Measurements from ENCODE around the gene COL13A1. TPM values are rescaled to one million over a fixed set of nuclear protein-coding genes. Genes with fewer than 3 reads are reported as not detected.

The COL13A1 gene
- total RNA-seq, 1 experiment from 2014 or later: 3.6 TPM

DNA sequence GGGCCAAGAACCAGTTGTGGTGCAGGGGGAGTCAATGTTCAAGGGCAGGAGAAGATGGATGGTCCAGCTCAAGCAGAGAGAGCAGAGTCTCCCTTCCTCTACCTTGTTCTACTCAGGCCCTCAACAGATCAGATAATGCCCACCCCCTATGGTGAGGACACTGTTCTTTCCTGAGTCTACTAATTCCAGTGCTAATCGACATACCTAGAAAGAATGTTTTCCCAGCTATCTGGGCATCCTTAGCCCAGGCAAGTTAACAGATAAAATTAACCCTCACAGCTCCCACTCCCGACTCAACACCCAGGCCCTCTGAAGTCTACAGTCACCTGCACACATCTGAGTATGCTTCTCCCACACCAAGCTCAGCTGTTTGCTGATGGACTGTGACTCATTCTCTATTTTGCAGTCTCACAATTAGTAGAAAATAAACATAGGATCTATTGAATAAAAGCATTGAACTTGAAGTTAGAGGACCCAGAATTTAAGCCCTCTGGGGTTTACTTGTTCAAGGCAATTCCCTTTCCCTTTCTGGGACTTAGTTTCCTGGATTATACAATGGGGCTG, 17.1 kb downstream of the COL13A1 start:
- Mint-ChIP-seq H3K4me3 (no peak overlapping the region), H3K4me1 (peaks cover 15 to 18% of the 10 kb centered on the region in 2 experiments), H3K36me3 (ENCODE audit: insufficient read depth in 1 of 3, low read depth in 3 of 3) (peaks cover 0 to 11% (median 7%) of the 10 kb centered on the region in 3 experiments; a peak in 6 of 7 replicates), H3K27ac (no peak overlapping the region), H3K27me3 (ENCODE audit: low read depth) (peaks cover 11% of the 10 kb centered on the region), H3K9me3 (peaks cover 10% of the 10 kb centered on the region in 2 experiments; a peak in 4 of 5 replicates)
- H2BK120ac ChIP-seq (ENCODE audit: low read depth, low read length, poor library complexity, severe bottlenecking): no peak overlapping the region
- no peaks in the 10 kb centered on the region for H3K79me1 ChIP-seq (ENCODE audit: insufficient read depth, low read depth, low read length, poor library complexity, severe bottlenecking)
- no peak overlapping the region for H3K56ac ChIP-seq (ENCODE audit: insufficient read length, low read depth, low read length)
- DNase-seq: no peak
- H4K20me1 ChIP-seq (ENCODE audit: control insufficient read depth, insufficient read depth, insufficient read length): no peaks in the 10 kb centered on the region
- no peak overlapping the region for H3T11ph ChIP-seq (ENCODE audit: low read length)
- no peak overlapping the region for H3K9ac ChIP-seq (ENCODE audit: extremely low read depth, insufficient read length, low read length)
- H3K4me1 ChIP-seq (ENCODE audit: insufficient read depth, low read length): peaks cover 3% of the 10 kb centered on the region; the same call in 1 of the 2 replicates
- no peak overlapping the region for H4K8ac ChIP-seq (replicated peaks; ENCODE audit: insufficient read length, low read depth, low read length)
- no CpG with 5 or more reads among the region's 2 CpGs for WGBS (ENCODE audit: extremely low coverage, insufficient read length, low lambda C conversion rate)
- TF ChIP-seq, protein P1, sequence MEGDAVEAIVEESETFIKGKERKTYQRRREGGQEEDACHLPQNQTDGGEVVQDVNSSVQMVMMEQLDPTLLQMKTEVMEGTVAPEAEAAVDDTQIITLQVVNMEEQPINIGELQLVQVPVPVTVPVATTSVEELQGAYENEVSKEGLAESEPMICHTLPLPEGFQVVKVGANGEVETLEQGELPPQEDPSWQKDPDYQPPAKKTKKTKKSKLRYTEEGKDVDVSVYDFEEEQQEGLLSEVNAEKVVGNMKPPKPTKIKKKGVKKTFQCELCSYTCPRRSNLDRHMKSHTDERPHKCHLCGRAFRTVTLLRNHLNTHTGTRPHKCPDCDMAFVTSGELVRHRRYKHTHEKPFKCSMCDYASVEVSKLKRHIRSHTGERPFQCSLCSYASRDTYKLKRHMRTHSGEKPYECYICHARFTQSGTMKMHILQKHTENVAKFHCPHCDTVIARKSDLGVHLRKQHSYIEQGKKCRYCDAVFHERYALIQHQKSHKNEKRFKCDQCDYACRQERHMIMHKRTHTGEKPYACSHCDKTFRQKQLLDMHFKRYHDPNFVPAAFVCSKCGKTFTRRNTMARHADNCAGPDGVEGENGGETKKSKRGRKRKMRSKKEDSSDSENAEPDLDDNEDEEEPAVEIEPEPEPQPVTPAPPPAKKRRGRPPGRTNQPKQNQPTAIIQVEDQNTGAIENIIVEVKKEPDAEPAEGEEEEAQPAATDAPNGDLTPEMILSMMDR (conservative IDR thresholded peaks at IDR 0.05): no peak
- H2BK5ac ChIP-seq (ENCODE audit: insufficient read length, low read length): no peak overlapping the region
- H3K4me2 ChIP-seq (ENCODE audit: insufficient read depth, insufficient read length, low read length): no peak overlapping the region
- no peaks in the 10 kb centered on the region for H3K23me2 ChIP-seq (ENCODE audit: insufficient read length, low read depth, low read length, poor library complexity, severe bottlenecking)
- H2AFZ ChIP-seq (ENCODE audit: low read length): no peak overlapping the region
- no peak overlapping the region for H3K4ac ChIP-seq (ENCODE audit: low read depth, low read length)
- H2AK5ac ChIP-seq (ENCODE audit: insufficient read length, low read length): no peak overlapping the region
- no peaks in the 10 kb centered on the region for H3K9me3 ChIP-seq (ENCODE audit: control insufficient read depth, low read depth, low read length)
- no peak overlapping the region for H2BK12ac ChIP-seq (ENCODE audit: insufficient read length, low read depth, low read length)
- H3K23ac ChIP-seq (ENCODE audit: insufficient read length, low read depth, low read length): no peak overlapping the region
- H3K27ac ChIP-seq (ENCODE audit: insufficient read length, low read depth, low read length): no peak overlapping the region
- H4K5ac ChIP-seq (ENCODE audit: insufficient read length, low read depth, low read length): no peak overlapping the region
- H3K27me3 ChIP-seq (ENCODE audit: insufficient read depth, low read length): no peaks in the 10 kb centered on the region
- no peak overlapping the region for H3K18ac ChIP-seq (ENCODE audit: insufficient read length, low read depth, low read length)
- no peak overlapping the region for H2BK15ac ChIP-seq (ENCODE audit: low read depth, low read length)
- no peak overlapping the region for H4K91ac ChIP-seq (ENCODE audit: insufficient read length, low read depth, low read length)
- H3K14ac ChIP-seq (ENCODE audit: insufficient read depth, low read length): no peak overlapping the region
- no peaks in the 10 kb centered on the region for H3K79me2 ChIP-seq (ENCODE audit: insufficient read depth, low read length)
- H2BK20ac ChIP-seq (ENCODE audit: low read depth, low read length, poor library complexity, severe bottlenecking): no peak overlapping the region

Measured in H9 (cell line).